GM23338 (cell line): ENCODE measurements around the gene AMELY. TPM values are rescaled to one million over a fixed set of nuclear protein-coding genes. Genes with fewer than 3 reads are reported as not detected.

ENCODE experiments used
- ATAC-seq: fragments of 200-7000 bp; cut with Tn5 transposase; 3 replicates; pipeline ENCODE4 v1.9.1; 2020
- DNase-seq: peaks from one replicate; pipeline ENCODE4 v3.0.0-alpha.2; 2015; ENCODE audit warnings: low spot score
- H2AFZ ChIP-seq: fragments of 200-600 bp; sonication (generic); 2 replicates; pipeline ENCODE4 v1.8.0; 2016; ENCODE audit warnings: antibody characterized with exemption, mild to moderate bottlenecking, moderate library complexity
- H3F3A ChIP-seq: fragments of 200-600 bp; sonication (generic); replicated peaks from 2 replicates; pipeline ENCODE4 v1.8.0; 2017; ENCODE audit warnings: antibody characterized with exemption, mixed run types, low read depth
- H3K27ac ChIP-seq: fragments of 200-600 bp; sonication (generic); 2 replicates; pipeline ENCODE4 v1.6.1; 2016; ENCODE audit warnings: low read depth
- H3K27me3 ChIP-seq: fragments of 200-600 bp; sonication (generic); 2 replicates; pipeline ENCODE4 v1.8.0; 2016; ENCODE audit warnings: mild to moderate bottlenecking, mixed run types, moderate library complexity; ENCODE audit not compliant: insufficient read depth
- H3K36me3 ChIP-seq: fragments of 200-600 bp; sonication (generic); 2 replicates; pipeline ENCODE4 v1.8.0; 2016; ENCODE audit warnings: mild to moderate bottlenecking; ENCODE audit not compliant: insufficient read depth
- H3K4me1 ChIP-seq: fragments of 200-600 bp; sonication (generic); 2 replicates; pipeline ENCODE4 v1.8.0; 2016; ENCODE audit warnings: mild to moderate bottlenecking, moderate library complexity; ENCODE audit not compliant: insufficient read depth
- H3K4me2 ChIP-seq: fragments of 200-600 bp; sonication (generic); 2 replicates; pipeline ENCODE4 v1.7.1; 2017; ENCODE audit warnings: mixed run types
- H3K4me3 ChIP-seq: fragments of 200-600 bp; sonication (generic); 2 replicates; pipeline ENCODE4 v1.6.1; 2016; ENCODE audit warnings: mixed run types
- H3K79me2 ChIP-seq: fragments of 200-600 bp; sonication (generic); replicated peaks from 2 replicates; pipeline ENCODE4 v1.8.0; 2017; ENCODE audit warnings: mild to moderate bottlenecking; ENCODE audit not compliant: insufficient read depth
- H3K9me2 ChIP-seq: fragments of 200-600 bp; sonication (generic); 2 replicates; pipeline ENCODE4 v1.8.0; 2017; ENCODE audit not compliant: insufficient read depth
- H4K20me1 ChIP-seq: fragments of 200-600 bp; sonication (generic); replicated peaks from 2 replicates; pipeline ENCODE4 v1.8.0; 2017; ENCODE audit warnings: mild to moderate bottlenecking; ENCODE audit not compliant: insufficient read depth
- H3K27ac Mint-ChIP-seq: 2 replicates; pipeline ENCODE4 v1.8.0; 2020; ENCODE audit warnings: inconsistent platforms, mild to moderate bottlenecking, moderate library complexity, mixed read lengths
- H3K27me3 Mint-ChIP-seq: 3 replicates; pipeline ENCODE4 v1.8.0; 2022; ENCODE audit warnings: low read depth, mild to moderate bottlenecking, moderate library complexity, mixed read lengths, inconsistent platforms; ENCODE audit not compliant: insufficient read depth, poor library complexity
- H3K36me3 Mint-ChIP-seq: 3 replicates; pipeline ENCODE4 v1.8.0; 2021; ENCODE audit warnings: low read depth, mild to moderate bottlenecking, inconsistent platforms, moderate library complexity, mixed read lengths
- H3K4me1 Mint-ChIP-seq: 3 replicates; pipeline ENCODE4 v1.8.0; 2020; ENCODE audit warnings: mild to moderate bottlenecking, inconsistent platforms, mixed read lengths
- H3K4me3 Mint-ChIP-seq: 3 replicates; pipeline ENCODE4 v1.8.0; 2021; ENCODE audit warnings: moderate library complexity, mild to moderate bottlenecking, inconsistent platforms, mixed read lengths
- H3K9me3 Mint-ChIP-seq: 3 replicates; pipeline ENCODE4 v1.8.0; 2020; ENCODE audit warnings: moderate library complexity, mild to moderate bottlenecking, inconsistent platforms, mixed read lengths
- CREB1 ChIP-seq: fragments of 250-450 bp; sonication (Bioruptor Pico); IDR thresholded peaks from 2 replicates; pipeline ENCODE4 v1.5.0; 2020; ENCODE audit warnings: low read depth, mild to moderate bottlenecking, moderate library complexity
- ETS1 ChIP-seq: IDR thresholded peaks from 2 replicates; pipeline ENCODE4 v1.6.1; 2016; ENCODE audit warnings: antibody characterized with exemption
- EZH2 ChIP-seq: fragments of 200-600 bp; sonication (generic); IDR thresholded peaks from one replicate; pipeline ENCODE4 v1.8.0; 2017; ENCODE audit warnings: antibody characterized with exemption, mild to moderate bottlenecking, low read depth; ENCODE audit not compliant: unreplicated experiment
- EZH2phosphoT487 ChIP-seq: fragments of 200-600 bp; sonication (generic); IDR thresholded peaks from one replicate; pipeline ENCODE4 v1.8.1; 2018; ENCODE audit warnings: antibody characterized with exemption; ENCODE audit not compliant: unreplicated experiment
- ZNF114 ChIP-seq: fragments of 250-450 bp; sonication (Bioruptor Pico); IDR thresholded peaks from 2 replicates; pipeline ENCODE4 v1.5.0; 2020; ENCODE audit warnings: mild to moderate bottlenecking, moderate library complexity
- polyA plus RNA-seq: library from polyadenylated mRNA; unstranded; fragments of >200 nt; fragmentation: Nextera tagmentation; extraction: Ambion mirVana; gene quantifications from 2 replicates; pipeline ENCODE4 v1.2.1, GENCODE V29; 2016
- total RNA-seq: library from RNA; depleted of rRNA; stranded (reverse); fragments of >200 nt; shearing (Covaris generic); gene quantifications from 2 replicates; pipeline ENCODE4 v1.2.3, GENCODE V29; 2014
- TF ChIP-seq, protein P1 (sequence below): fragments of 250-450 bp; sonication (Bioruptor Pico); IDR thresholded peaks from 2 replicates; pipeline ENCODE4 v1.5.0; 2020; ENCODE audit warnings: mild to moderate bottlenecking, moderate library complexity
- TF ChIP-seq, protein P2 (sequence below), 2 experiments: fragments of 200-600 bp in 1 of 2; sonication (generic) in 1 of 2; conservative IDR thresholded peaks; 2 replicates each; pipeline versions ENCODE4 v1.5.1 to v1.6.1; 2016 to 2017; ENCODE audit warnings: antibody characterized with exemption in 2 of 2, low read depth in 2 of 2, mild to moderate bottlenecking in 2 of 2, moderate library complexity in 1 of 2

The AMELY gene
- total and polyA plus RNA-seq, 2 experiments from 2014 or later = not detected

GRCh38 chrY:6948378-6948777 is 36.8 kb upstream of the AMELY start:
- DNase-seq (no peak), ATAC-seq (no peak)
- Mint-ChIP-seq H3K36me3 (peaks cover 3% of the 10 kb centered on the region; the same call in 1 of the 3 replicates), H3K4me3 (no peak overlapping the region), H3K27me3 (no peaks in the 10 kb centered on the region), H3K9me3 (no peaks in the 10 kb centered on the region), H3K4me1 (peaks cover 3% of the 10 kb centered on the region; the same call in 2 of the 3 replicates), H3K27ac (no peak overlapping the region)
- H3F3A ChIP-seq = no peaks in the 10 kb centered on the region
- no peaks in the 10 kb centered on the region for H3K36me3 ChIP-seq
- no peaks in the 10 kb centered on the region for H3K9me2 ChIP-seq
- no peaks in the 10 kb centered on the region for H3K4me1 ChIP-seq
- H2AFZ ChIP-seq = no peak overlapping the region
- H3K4me3 ChIP-seq = no peak overlapping the region
- no peaks in the 10 kb centered on the region for H4K20me1 ChIP-seq
- TF ChIP-seq, protein P1, sequence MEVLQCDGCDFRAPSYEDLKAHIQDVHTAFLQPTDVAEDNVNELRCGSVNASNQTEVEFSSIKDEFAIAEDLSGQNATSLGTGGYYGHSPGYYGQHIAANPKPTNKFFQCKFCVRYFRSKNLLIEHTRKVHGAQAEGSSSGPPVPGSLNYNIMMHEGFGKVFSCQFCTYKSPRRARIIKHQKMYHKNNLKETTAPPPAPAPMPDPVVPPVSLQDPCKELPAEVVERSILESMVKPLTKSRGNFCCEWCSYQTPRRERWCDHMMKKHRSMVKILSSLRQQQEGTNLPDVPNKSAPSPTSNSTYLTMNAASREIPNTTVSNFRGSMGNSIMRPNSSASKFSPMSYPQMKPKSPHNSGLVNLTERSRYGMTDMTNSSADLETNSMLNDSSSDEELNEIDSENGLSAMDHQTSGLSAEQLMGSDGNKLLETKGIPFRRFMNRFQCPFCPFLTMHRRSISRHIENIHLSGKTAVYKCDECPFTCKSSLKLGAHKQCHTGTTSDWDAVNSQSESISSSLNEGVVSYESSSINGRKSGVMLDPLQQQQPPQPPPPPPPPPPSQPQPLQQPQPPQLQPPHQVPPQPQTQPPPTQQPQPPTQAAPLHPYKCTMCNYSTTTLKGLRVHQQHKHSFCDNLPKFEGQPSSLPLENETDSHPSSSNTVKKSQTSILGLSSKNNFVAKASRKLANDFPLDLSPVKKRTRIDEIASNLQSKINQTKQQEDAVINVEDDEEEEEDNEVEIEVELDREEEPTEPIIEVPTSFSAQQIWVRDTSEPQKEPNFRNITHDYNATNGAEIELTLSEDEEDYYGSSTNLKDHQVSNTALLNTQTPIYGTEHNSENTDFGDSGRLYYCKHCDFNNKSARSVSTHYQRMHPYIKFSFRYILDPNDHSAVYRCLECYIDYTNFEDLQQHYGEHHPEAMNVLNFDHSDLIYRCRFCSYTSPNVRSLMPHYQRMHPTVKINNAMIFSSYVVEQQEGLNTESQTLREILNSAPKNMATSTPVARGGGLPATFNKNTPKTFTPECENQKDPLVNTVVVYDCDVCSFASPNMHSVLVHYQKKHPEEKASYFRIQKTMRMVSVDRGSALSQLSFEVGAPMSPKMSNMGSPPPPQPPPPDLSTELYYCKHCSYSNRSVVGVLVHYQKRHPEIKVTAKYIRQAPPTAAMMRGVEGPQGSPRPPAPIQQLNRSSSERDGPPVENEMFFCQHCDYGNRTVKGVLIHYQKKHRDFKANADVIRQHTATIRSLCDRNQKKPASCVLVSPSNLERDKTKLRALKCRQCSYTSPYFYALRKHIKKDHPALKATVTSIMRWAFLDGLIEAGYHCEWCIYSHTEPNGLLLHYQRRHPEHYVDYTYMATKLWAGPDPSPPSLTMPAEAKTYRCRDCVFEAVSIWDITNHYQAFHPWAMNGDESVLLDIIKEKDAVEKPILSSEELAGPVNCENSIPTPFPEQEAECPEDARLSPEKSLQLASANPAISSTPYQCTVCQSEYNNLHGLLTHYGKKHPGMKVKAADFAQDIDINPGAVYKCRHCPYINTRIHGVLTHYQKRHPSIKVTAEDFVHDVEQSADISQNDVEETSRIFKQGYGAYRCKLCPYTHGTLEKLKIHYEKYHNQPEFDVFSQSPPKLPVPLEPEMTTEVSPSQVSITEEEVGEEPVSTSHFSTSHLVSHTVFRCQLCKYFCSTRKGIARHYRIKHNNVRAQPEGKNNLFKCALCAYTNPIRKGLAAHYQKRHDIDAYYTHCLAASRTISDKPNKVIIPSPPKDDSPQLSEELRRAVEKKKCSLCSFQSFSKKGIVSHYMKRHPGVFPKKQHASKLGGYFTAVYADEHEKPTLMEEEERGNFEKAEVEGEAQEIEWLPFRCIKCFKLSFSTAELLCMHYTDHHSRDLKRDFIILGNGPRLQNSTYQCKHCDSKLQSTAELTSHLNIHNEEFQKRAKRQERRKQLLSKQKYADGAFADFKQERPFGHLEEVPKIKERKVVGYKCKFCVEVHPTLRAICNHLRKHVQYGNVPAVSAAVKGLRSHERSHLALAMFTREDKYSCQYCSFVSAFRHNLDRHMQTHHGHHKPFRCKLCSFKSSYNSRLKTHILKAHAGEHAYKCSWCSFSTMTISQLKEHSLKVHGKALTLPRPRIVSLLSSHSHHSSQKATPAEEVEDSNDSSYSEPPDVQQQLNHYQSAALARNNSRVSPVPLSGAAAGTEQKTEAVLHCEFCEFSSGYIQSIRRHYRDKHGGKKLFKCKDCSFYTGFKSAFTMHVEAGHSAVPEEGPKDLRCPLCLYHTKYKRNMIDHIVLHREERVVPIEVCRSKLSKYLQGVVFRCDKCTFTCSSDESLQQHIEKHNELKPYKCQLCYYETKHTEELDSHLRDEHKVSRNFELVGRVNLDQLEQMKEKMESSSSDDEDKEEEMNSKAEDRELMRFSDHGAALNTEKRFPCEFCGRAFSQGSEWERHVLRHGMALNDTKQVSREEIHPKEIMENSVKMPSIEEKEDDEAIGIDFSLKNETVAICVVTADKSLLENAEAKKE (CRISPR knock-in tag) = no peak
- TF ChIP-seq EZH2 = no peak
- TF ChIP-seq, protein P2, sequence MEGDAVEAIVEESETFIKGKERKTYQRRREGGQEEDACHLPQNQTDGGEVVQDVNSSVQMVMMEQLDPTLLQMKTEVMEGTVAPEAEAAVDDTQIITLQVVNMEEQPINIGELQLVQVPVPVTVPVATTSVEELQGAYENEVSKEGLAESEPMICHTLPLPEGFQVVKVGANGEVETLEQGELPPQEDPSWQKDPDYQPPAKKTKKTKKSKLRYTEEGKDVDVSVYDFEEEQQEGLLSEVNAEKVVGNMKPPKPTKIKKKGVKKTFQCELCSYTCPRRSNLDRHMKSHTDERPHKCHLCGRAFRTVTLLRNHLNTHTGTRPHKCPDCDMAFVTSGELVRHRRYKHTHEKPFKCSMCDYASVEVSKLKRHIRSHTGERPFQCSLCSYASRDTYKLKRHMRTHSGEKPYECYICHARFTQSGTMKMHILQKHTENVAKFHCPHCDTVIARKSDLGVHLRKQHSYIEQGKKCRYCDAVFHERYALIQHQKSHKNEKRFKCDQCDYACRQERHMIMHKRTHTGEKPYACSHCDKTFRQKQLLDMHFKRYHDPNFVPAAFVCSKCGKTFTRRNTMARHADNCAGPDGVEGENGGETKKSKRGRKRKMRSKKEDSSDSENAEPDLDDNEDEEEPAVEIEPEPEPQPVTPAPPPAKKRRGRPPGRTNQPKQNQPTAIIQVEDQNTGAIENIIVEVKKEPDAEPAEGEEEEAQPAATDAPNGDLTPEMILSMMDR (conservative IDR thresholded peaks at IDR 0.05; ENCODE audit: low read depth in 2 of 2) = no peak
- TF ChIP-seq ETS1 = no peak
- no peak for TF ChIP-seq ZNF114 (CRISPR knock-in tag)
- TF ChIP-seq CREB1 = no peak
- TF ChIP-seq EZH2phosphoT487 = no peak
- H3K27ac ChIP-seq = no peak overlapping the region
- no peaks in the 10 kb centered on the region for H3K79me2 ChIP-seq
- H3K4me2 ChIP-seq = no peak overlapping the region
- no peaks in the 10 kb centered on the region for H3K27me3 ChIP-seq
